HepG2 (cell line): Measurements from ENCODE around the gene TEAD1. TPM values are rescaled to one million over a fixed set of nuclear protein-coding genes. Genes with fewer than 3 reads are reported as not detected.

ENCODE experiments used
- AGO1 ChIP-seq: fragments of 200-400 bp; formaldehyde crosslinking; IDR thresholded peaks from 2 replicates; pipeline ENCODE4 v1.6.1; 2017; ENCODE audit warnings: mild to moderate bottlenecking, low read depth, low read length, moderate library complexity; ENCODE audit not compliant: poor library complexity, severe bottlenecking
- EEA1 ChIP-seq: sonication (generic); formaldehyde crosslinking; IDR thresholded peaks from 2 replicates; pipeline ENCODE4 v1.5.1; 2020; ENCODE audit warnings: mild to moderate bottlenecking, missing genetic modification reagents, borderline replicate concordance
- ERF ChIP-seq: IDR thresholded peaks from 2 replicates; pipeline ENCODE4 v1.6.1; 2018; ENCODE audit warnings: missing biosample characterization, missing genetic modification reagents
- FOXM1 ChIP-seq: sonication (generic); formaldehyde crosslinking; IDR thresholded peaks from 2 replicates; pipeline ENCODE4 v1.5.0; 2020; ENCODE audit warnings: missing genetic modification reagents
- HNRNPK ChIP-seq: fragments of 200-400 bp; formaldehyde crosslinking; IDR thresholded peaks from 2 replicates; pipeline ENCODE4 v1.6.1; 2018; ENCODE audit warnings: low read length, low read depth, moderate library complexity, mild to moderate bottlenecking; ENCODE audit not compliant: poor library complexity, severe bottlenecking
- IRX3 ChIP-seq: sonication (generic); formaldehyde crosslinking; IDR thresholded peaks from 2 replicates; pipeline ENCODE4 v1.8.1; 2023; ENCODE audit warnings: mild to moderate bottlenecking, low read depth, missing genetic modification reagents, borderline replicate concordance
- KLF12 ChIP-seq: sonication (generic); formaldehyde crosslinking; IDR thresholded peaks from 2 replicates; pipeline ENCODE4 v1.4.0; 2020; ENCODE audit warnings: missing genetic modification reagents, borderline replicate concordance
- MBD4 ChIP-seq: IDR thresholded peaks from 2 replicates; pipeline ENCODE4 v1.6.1; 2012; ENCODE audit warnings: low read length, inconsistent platforms, borderline replicate concordance
- MIER3 ChIP-seq: IDR thresholded peaks from 2 replicates; pipeline ENCODE4 v1.6.1; 2016; ENCODE audit warnings: missing compliant biosample characterization, borderline replicate concordance
- PAXIP1 ChIP-seq: sonication (generic); formaldehyde crosslinking; conservative IDR thresholded peaks from 2 replicates; pipeline ENCODE4 v1.4.0; 2020; ENCODE audit warnings: mild to moderate bottlenecking, missing genetic modification reagents, moderate library complexity
- PCBP2 ChIP-seq: fragments of 200-400 bp; formaldehyde crosslinking; optimal IDR thresholded peaks from 2 replicates; pipeline ENCODE3; 2018; ENCODE audit warnings: low read length, low read depth; ENCODE audit not compliant: poor library complexity, severe bottlenecking
- TEAD3 ChIP-seq: optimal IDR thresholded peaks from 2 replicates; pipeline ENCODE3; 2016; ENCODE audit warnings: borderline replicate concordance
- TRAFD1 ChIP-seq: sonication (generic); formaldehyde crosslinking; IDR thresholded peaks from 2 replicates; pipeline ENCODE4 v1.5.1; 2020; ENCODE audit warnings: missing genetic modification reagents, mild to moderate bottlenecking, borderline replicate concordance
- TSC22D2 ChIP-seq: sonication (generic); formaldehyde crosslinking; IDR thresholded peaks from 2 replicates; pipeline ENCODE4 v1.5.1; 2020; ENCODE audit warnings: missing genetic modification reagents, mild to moderate bottlenecking, borderline replicate concordance
- ZMAT3 ChIP-seq: sonication (generic); formaldehyde crosslinking; conservative IDR thresholded peaks from 2 replicates; pipeline ENCODE4 v1.7.0; 2021; ENCODE audit warnings: missing genetic modification reagents
- ZNF101 ChIP-seq: sonication (generic); formaldehyde crosslinking; IDR thresholded peaks from 2 replicates; pipeline ENCODE4 v1.4.0; 2020; ENCODE audit warnings: mild to moderate bottlenecking, low read depth, missing genetic modification reagents, borderline replicate concordance
- ZNF335 ChIP-seq: sonication (generic); formaldehyde crosslinking; IDR thresholded peaks from 2 replicates; pipeline ENCODE4 v1.4.0; 2020; ENCODE audit warnings: missing genetic modification reagents
- ZNF644 ChIP-seq: IDR thresholded peaks from 2 replicates; pipeline ENCODE4 v1.6.1; 2016; ENCODE audit warnings: low read depth
- ZNF777 ChIP-seq: sonication (generic); formaldehyde crosslinking; IDR thresholded peaks from 2 replicates; pipeline ENCODE4 v1.4.0; 2020; ENCODE audit warnings: missing genetic modification reagents
- polyA plus RNA-seq, 8 experiments: library from polyadenylated mRNA; depleted of rRNA in 3 of 8; stranded (reverse) in 7 of 8; unstranded in 1 of 8; fragments of >200 nt; fragmentation: Illumina TruSeq in 4 of 8; extraction: Trizol in 4 of 8; gene quantifications; 2 replicates each; pipeline versions ENCODE4 v1.2.1 to v1.2.3, GENCODE V29; 2011 to 2016; ENCODE audit warnings: low read depth in 4 of 8, missing spikeins in 1 of 8, mixed read lengths in 1 of 8; ENCODE audit not compliant: insufficient read depth in 1 of 8
- total RNA-seq, 5 experiments: library from RNA; depleted of rRNA; stranded (reverse); fragments of >200 nt; fragmentation: Illumina TruSeq; extraction: Trizol; gene quantifications; 2 replicates each; pipeline ENCODE4 v1.2.3, GENCODE V29; 2016; ENCODE audit warnings: low read depth in 1 of 5
- TF ChIP-seq, protein P1 (sequence below): sonication (generic); formaldehyde crosslinking; IDR thresholded peaks from 2 replicates; pipeline ENCODE4 v1.8.1; 2023; ENCODE audit warnings: mild to moderate bottlenecking, moderate library complexity, missing genetic modification reagents
- TF ChIP-seq, protein P2 (sequence below): IDR thresholded peaks from 2 replicates; pipeline ENCODE4 v1.6.1; 2018; ENCODE audit warnings: missing genetic modification reagents, mild to moderate bottlenecking, missing compliant biosample characterization

Gene TEAD1
- total and polyA plus RNA-seq, 2 of the 13 experiments (the other 11 are each of a cell fraction or from before 2014, with no cell fraction given) = 20.1 to 30.5 TPM

DNA sequence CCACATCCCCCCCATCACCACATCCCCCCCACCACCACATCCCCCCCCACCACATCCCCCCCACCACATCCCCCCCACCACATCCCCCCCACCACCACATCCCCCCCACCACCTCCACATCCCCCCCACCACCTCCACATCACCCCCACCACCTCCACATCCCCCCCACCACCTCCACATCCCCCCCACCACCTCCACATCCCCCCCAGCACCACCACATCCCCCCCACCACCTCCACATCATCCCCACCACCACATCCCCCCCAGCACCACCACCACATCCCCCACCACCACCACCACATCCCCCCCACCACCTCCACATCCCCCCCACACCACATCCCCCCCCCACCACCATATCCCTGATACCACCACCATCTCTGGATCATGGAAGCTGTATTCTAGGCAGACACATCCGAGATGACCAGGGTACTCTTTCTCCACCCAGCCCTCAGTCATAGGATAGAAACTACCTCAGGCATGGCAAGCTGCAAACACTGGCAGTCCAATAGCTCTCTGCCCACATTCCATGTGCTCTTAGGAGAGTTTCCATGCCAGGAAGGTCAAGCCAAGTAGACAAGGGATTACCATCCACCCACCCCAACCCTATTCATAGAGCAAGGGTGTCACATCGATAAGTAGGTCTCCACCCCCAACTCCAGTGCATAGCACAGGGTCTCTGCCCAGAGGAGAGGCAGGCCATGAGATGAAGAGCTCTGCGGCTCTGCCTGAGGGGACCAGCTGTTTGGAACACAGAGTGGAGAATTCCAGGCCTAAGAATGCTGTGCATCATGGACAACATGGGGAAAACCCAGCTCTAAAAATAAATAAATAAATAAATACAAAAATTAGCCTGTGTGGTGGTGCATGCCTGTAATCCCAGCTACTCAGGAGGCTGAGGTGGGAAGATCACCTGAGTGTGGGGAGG, 33.0 kb upstream of the TEAD1 start (continued):
- TF ChIP-seq KLF12 = no peak
- TF ChIP-seq ZNF777 = no peak
- no peak for TF ChIP-seq MBD4
- no peak for TF ChIP-seq TRAFD1 (CRISPR knock-in tag)
- TF ChIP-seq, protein P1, sequence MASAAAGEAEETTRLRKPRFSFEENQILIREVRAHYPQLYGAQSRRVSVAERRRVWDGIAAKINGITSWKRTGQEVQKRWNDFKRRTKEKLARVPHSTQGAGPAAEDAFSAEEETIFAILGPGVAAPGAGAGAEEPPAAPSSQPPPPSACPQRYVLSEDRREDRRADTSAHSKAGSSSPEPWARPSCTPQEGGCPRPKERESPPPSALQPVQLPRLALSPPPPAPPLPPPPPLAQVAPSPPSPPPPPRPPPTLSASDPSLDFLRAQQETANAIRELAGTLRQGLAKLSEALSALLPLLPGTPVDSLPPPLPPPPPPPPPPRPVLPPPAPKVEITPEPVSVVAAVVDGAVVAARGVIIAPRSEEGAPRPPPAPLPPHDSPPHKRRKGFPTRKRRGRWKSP (CRISPR knock-in tag) = no peak
- peak; percentile 43; the same call in 1 of the 2 replicates for TF ChIP-seq ZNF644 (CRISPR knock-in tag)
- TF ChIP-seq, protein P2, sequence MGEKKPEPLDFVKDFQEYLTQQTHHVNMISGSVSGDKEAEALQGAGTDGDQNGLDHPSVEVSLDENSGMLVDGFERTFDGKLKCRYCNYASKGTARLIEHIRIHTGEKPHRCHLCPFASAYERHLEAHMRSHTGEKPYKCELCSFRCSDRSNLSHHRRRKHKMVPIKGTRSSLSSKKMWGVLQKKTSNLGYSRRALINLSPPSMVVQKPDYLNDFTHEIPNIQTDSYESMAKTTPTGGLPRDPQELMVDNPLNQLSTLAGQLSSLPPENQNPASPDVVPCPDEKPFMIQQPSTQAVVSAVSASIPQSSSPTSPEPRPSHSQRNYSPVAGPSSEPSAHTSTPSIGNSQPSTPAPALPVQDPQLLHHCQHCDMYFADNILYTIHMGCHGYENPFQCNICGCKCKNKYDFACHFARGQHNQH (CRISPR knock-in tag) = no peak
- no peak for TF ChIP-seq ZNF335 (CRISPR knock-in tag)
- TF ChIP-seq FOXM1 (CRISPR knock-in tag) = no peak
- TF ChIP-seq ZMAT3 = no peak
- no peak for TF ChIP-seq MIER3 (CRISPR knock-in tag)
- TF ChIP-seq TEAD3 = peak; percentile 62
- TF ChIP-seq AGO1 = no peak
- TF ChIP-seq PCBP2 = no peak
- TF ChIP-seq HNRNPK = peak; percentile 51
- TF ChIP-seq PAXIP1 = no peak
- TF ChIP-seq ZNF101 = no peak
- no peak for TF ChIP-seq IRX3 (CRISPR knock-in tag)
- TF ChIP-seq TSC22D2 (CRISPR knock-in tag) = no peak
- no peak for TF ChIP-seq ERF (CRISPR knock-in tag)
- no peak for TF ChIP-seq EEA1
